Mammary epithelial cell (primary cell): Measurements from ENCODE around the gene NASP.

Experiments used
- EZH2 ChIP-seq: IDR thresholded peaks from 2 replicates; pipeline ENCODE4 v1.6.1; 2012; ENCODE audit warnings: low read length, inconsistent platforms, borderline replicate concordance
- TF ChIP-seq, protein P1 (sequence below), 2 donors: IDR thresholded peaks in 1 of 2; conservative IDR thresholded peaks in 1 of 2; 2 replicates each; pipeline ENCODE4 v1.5.1; 2011 to 2012; ENCODE audit warnings: inconsistent platforms in 2 of 2, low read length in 2 of 2, mild to moderate bottlenecking in 2 of 2, control low read depth in 1 of 2, low read depth in 1 of 2; ENCODE audit not compliant: insufficient read depth in 1 of 2; ENCODE audit errors: extremely low read depth in 1 of 2

DNA sequence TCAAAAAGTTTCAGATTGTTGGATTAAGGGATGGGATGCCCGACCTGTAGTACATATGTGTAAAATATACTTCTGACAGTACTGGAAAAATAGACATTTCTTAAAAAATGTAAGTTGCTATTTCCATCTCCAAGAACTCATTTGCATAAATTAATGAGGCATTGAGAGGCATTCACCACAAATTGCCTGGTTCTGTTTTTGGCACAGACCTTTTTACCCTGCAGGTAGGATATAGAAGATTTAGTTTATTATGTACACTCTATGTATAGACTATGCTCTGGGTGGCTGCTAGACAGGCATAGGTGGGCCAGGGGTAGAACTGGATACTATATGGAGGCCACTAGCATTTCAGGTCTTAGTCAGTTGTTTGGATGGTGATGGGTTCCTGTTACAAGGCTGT lies 32.0 kb downstream of the NASP start:
- TF ChIP-seq, protein P1, sequence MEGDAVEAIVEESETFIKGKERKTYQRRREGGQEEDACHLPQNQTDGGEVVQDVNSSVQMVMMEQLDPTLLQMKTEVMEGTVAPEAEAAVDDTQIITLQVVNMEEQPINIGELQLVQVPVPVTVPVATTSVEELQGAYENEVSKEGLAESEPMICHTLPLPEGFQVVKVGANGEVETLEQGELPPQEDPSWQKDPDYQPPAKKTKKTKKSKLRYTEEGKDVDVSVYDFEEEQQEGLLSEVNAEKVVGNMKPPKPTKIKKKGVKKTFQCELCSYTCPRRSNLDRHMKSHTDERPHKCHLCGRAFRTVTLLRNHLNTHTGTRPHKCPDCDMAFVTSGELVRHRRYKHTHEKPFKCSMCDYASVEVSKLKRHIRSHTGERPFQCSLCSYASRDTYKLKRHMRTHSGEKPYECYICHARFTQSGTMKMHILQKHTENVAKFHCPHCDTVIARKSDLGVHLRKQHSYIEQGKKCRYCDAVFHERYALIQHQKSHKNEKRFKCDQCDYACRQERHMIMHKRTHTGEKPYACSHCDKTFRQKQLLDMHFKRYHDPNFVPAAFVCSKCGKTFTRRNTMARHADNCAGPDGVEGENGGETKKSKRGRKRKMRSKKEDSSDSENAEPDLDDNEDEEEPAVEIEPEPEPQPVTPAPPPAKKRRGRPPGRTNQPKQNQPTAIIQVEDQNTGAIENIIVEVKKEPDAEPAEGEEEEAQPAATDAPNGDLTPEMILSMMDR (conservative IDR thresholded peaks at IDR 0.05 in 1 of 2, IDR thresholded peaks at IDR 0.05 in 1 of 2; ENCODE audit: extremely low read depth in 1 of 2, insufficient read depth in 1 of 2, low read depth in 1 of 2, low read length in 2 of 2), result no peak
- no peak for TF ChIP-seq EZH2
